GM12874 (cell line): ENCODE data around the gene CD52.

Experiments
- CTCF ChIP-seq: IDR thresholded peaks from 2 replicates; pipeline ENCODE4 v1.5.1; 2011; ENCODE audit warnings: low read depth, mild to moderate bottlenecking, control low read depth, low read length, moderate library complexity; ENCODE audit not compliant: insufficient read depth

The CD52 gene

GRCh38 chr1:26353210-26353859 is 35.6 kb downstream of the CD52 start:
- TF ChIP-seq CTCF = no peak

- no peak for TF ChIP-seq CTCF
These were observed 36.4 kb downstream of the CD52 start, which contains the start of gene CRYBG2 for GRCh38 chr1:26353976-26354820. Gene CRYBG2, minus strand, starts transcription at chr1:26354130. Its CDS starts 7,473 bp downstream, at chr1:26346657.

- TF ChIP-seq CTCF = no peak
These were observed 37.2 kb downstream of the CD52 start for GRCh38 chr1:26354972-26355371.

- TF ChIP-seq CTCF = no peak
These were observed 38.3 kb downstream of the CD52 start for GRCh38 chr1:26356106-26356505.

- no peak for TF ChIP-seq CTCF
These were observed 39.4 kb downstream of the CD52 start for GRCh38 chr1:26357121-26357602.

GRCh38 chr1:26358411-26359384 is 40.9 kb downstream of the CD52 start:
- TF ChIP-seq CTCF = no peak
